GM06990 (cell line): Measurements from ENCODE around the gene CELA2B.

Source experiments
- DNase-seq: peaks from one replicate; pipeline ENCODE4 v3.0.0-alpha.2; 2011; ENCODE audit not compliant: insufficient read length; ENCODE audit errors: extremely low read depth
- H3K27me3 ChIP-seq: replicated peaks from 2 replicates; pipeline ENCODE4 v1.6.0; 2011; ENCODE audit warnings: low read length; ENCODE audit not compliant: control insufficient read depth, insufficient read depth
- H3K36me3 ChIP-seq: 2 replicates; pipeline ENCODE4 v1.5.1; 2011; ENCODE audit warnings: low read length; ENCODE audit not compliant: control insufficient read depth, insufficient read depth
- H3K4me3 ChIP-seq: replicated peaks from 2 replicates; pipeline ENCODE4 v1.5.1; 2011; ENCODE audit warnings: low read depth, mild to moderate bottlenecking, control low read depth, low read length
- CTCF ChIP-seq: IDR thresholded peaks from 2 replicates; pipeline ENCODE4 v1.5.1; 2011; ENCODE audit warnings: low read length, control low read depth, mild to moderate bottlenecking, inconsistent platforms; ENCODE audit not compliant: insufficient read depth, poor library complexity, severe bottlenecking

CELA2B gene

GRCh38 chr1:15493869-15494390, 18.0 kb downstream of the CELA2B start:
- DNase-seq, result no peak
- TF ChIP-seq CTCF, result no peak
- Histone ChIP-seq H3K36me3 (peaks cover 5% of the 10 kb centered on the region), H3K27me3 (no peaks in the 10 kb centered on the region), H3K4me3 (no peak overlapping the region)

GRCh38 chr1:15500184-15501178, 24.6 kb downstream of the CELA2B start:
- H3K27me3 ChIP-seq, result no peaks in the 10 kb centered on the region
- DNase-seq, result no peak
- H3K36me3 ChIP-seq, result peaks cover 3% of the 10 kb centered on the region; the same call in 1 of the 2 replicates
- no peak for TF ChIP-seq CTCF
- H3K4me3 ChIP-seq, result no peak overlapping the region

GRCh38 chr1:15501208-15502032, 25.5 kb downstream of the CELA2B start:
- TF ChIP-seq CTCF, result peak; percentile 89
- H3K27me3 ChIP-seq, result no peaks in the 10 kb centered on the region
- H3K4me3 ChIP-seq, result no peak overlapping the region
- peaks cover 7% of the 10 kb centered on the region; the same call in 1 of the 2 replicates for H3K36me3 ChIP-seq
- no peak for DNase-seq

- no peak for DNase-seq
- Histone ChIP-seq H3K36me3 (peaks cover 7% of the 10 kb centered on the region; the same call in 1 of the 2 replicates), H3K4me3 (no peak overlapping the region), H3K27me3 (no peaks in the 10 kb centered on the region)
- TF ChIP-seq CTCF, result no peak
Observed at GRCh38 chr1:15504436-15504835, 28.5 kb downstream of the CELA2B start.

GRCh38 chr1:15506831-15507230, 30.9 kb downstream of the CELA2B start:
- TF ChIP-seq CTCF, result no peak
- DNase-seq, result no peak
- Histone ChIP-seq H3K27me3 (no peaks in the 10 kb centered on the region), H3K36me3 (peaks cover 7% of the 10 kb centered on the region; the same call in 1 of the 2 replicates), H3K4me3 (no peak overlapping the region)
